ENCODE data around the gene TMEM185B. TPM values are rescaled to one million over a fixed set of nuclear protein-coding genes. Genes with fewer than 3 reads are reported as not detected.

TMEM185B gene
- total and polyA plus RNA-seq, 7 experiments from 2014 or later = 14.9 to 36.8 (median 19.5) TPM

GRCh38 chr2:120182019-120182560 is 41.1 kb downstream of the TMEM185B start:
- POLR2A ChIA-PET = interaction anchor here (0.6 to 2.6 kb wide), 5 partner anchors 10 to 503 kb away, joined by 3 to 8 read pairs (median 5); partner anchors contain the start of genes TMEM177 and TMEM185B
- Mint-ChIP-seq H3K9me3 (peaks cover 0 to 8% (median 0%) of the 10 kb centered on the region in 11 donors), H3K27me3 (peaks cover 0 to 5% (median 0%) of the 10 kb centered on the region in 5 donors), H3K27ac (peak overlapping the region; percentile 55 to 92 (median 86)), H3K4me3 (peak overlapping the region; percentile 71 to 88 (median 78)), H3K36me3 (peaks cover 5 to 21% (median 15%) of the 10 kb centered on the region in 5 donors), H3K4me1 (peaks cover 24 to 64% (median 57%) of the 10 kb centered on the region in 7 donors)
- H3K27ac ChIP-seq (ENCODE audit: low read depth, low read length) = peak overlapping the region; percentile 3
- CTCF ChIA-PET = interaction anchor here (0.8 kb wide), 1 partner anchor 13 kb away, joined by 3 read pairs; no protein-coding TSS in a partner anchor
- no peak for ATAC-seq
- H3K27me3 ChIP-seq (ENCODE audit: control insufficient read depth in 2 of 2, insufficient read depth in 2 of 2, low read length in 2 of 2) = no peaks in the 10 kb centered on the region
- peak in 1 of 9 donors; percentile 11 for DNase-seq
- peaks cover 17 to 50% of the 10 kb centered on the region in 2 donors for H3K4me1 ChIP-seq (ENCODE audit: control insufficient read depth in 2 of 2, insufficient read depth in 2 of 2, low read length in 2 of 2)
- no peak overlapping the region for H3K4me3 ChIP-seq (ENCODE audit: low read length)
- no peaks in the 10 kb centered on the region for H3K36me3 ChIP-seq (ENCODE audit: control insufficient read depth in 2 of 3, insufficient read depth in 3 of 3, low read length in 3 of 3)
- intact Hi-C loops (cut with micrococcal nuclease) = no loop called here
- H3K9me3 ChIP-seq (ENCODE audit: control insufficient read depth in 2 of 3, low read length in 3 of 3) = no peaks in the 10 kb centered on the region

- no peaks in the 10 kb centered on the region for H3K36me3 ChIP-seq (ENCODE audit: control insufficient read depth in 2 of 3, insufficient read depth in 3 of 3, low read length in 3 of 3)
- intact Hi-C loops (cut with micrococcal nuclease) = no loop called here
- ATAC-seq (no peak), DNase-seq (no peak)
- no peak overlapping the region for H3K4me3 ChIP-seq (ENCODE audit: low read length)
- CTCF ChIA-PET = no interaction called here
- H3K36me3 Mint-ChIP-seq = peaks cover under 1 to 19% (median 9%) of the 10 kb centered on the region in 5 donors
- peaks cover 0 to 4% (median 0%) of the 10 kb centered on the region in 11 donors for H3K9me3 Mint-ChIP-seq
- peaks cover 28 to 84% (median 73%) of the 10 kb centered on the region in 7 donors for H3K4me1 Mint-ChIP-seq
- no peaks in the 10 kb centered on the region for H3K9me3 ChIP-seq (ENCODE audit: control insufficient read depth in 2 of 3, low read length in 3 of 3)
- H3K27ac Mint-ChIP-seq = peak overlapping the region; percentile 24 to 97 (median 71)
- H3K4me3 Mint-ChIP-seq = peak overlapping the region in 5 of 10 donors; percentile 11 to 96 (median 35)
- H3K27me3 Mint-ChIP-seq = no peaks in the 10 kb centered on the region
- H3K27me3 ChIP-seq (ENCODE audit: control insufficient read depth in 2 of 2, insufficient read depth in 2 of 2, low read length in 2 of 2) = no peaks in the 10 kb centered on the region
- no peak overlapping the region for H3K27ac ChIP-seq (ENCODE audit: low read depth, low read length)
- H3K4me1 ChIP-seq (ENCODE audit: control insufficient read depth in 2 of 2, insufficient read depth in 2 of 2, low read length in 2 of 2) = peaks cover 24 to 67% of the 10 kb centered on the region in 2 donors
- POLR2A ChIA-PET = interaction anchor here (0.8 to 1.4 kb wide), 2 partner anchors 44 to 51 kb away, joined by 4 read pairs; no protein-coding TSS in a partner anchor
Measured at GRCh38 chr2:120180066-120180465, 43.1 kb downstream of the TMEM185B start.

GRCh38 chr2:120179396-120179795 is 43.8 kb downstream of the TMEM185B start:
- ChIA-PET CTCF (interaction anchor here (1.2 kb wide), 1 partner anchor 69 kb away, joined by 3 read pairs; no protein-coding TSS in a partner anchor), POLR2A (no interaction called here)
- H3K27me3 Mint-ChIP-seq = no peaks in the 10 kb centered on the region
- Histone ChIP-seq H3K27ac (ENCODE audit: low read depth, low read length) (no peak overlapping the region), H3K36me3 (ENCODE audit: control insufficient read depth in 2 of 3, insufficient read depth in 3 of 3, low read length in 3 of 3) (no peaks in the 10 kb centered on the region), H3K4me1 (ENCODE audit: control insufficient read depth in 2 of 2, insufficient read depth in 2 of 2, low read length in 2 of 2) (peaks cover 24 to 73% of the 10 kb centered on the region in 2 donors), H3K4me3 (ENCODE audit: low read length) (no peak overlapping the region), H3K27me3 (ENCODE audit: control insufficient read depth in 2 of 2, insufficient read depth in 2 of 2, low read length in 2 of 2) (no peaks in the 10 kb centered on the region), H3K9me3 (ENCODE audit: control insufficient read depth in 2 of 3, low read length in 3 of 3) (no peaks in the 10 kb centered on the region)
- H3K36me3 Mint-ChIP-seq = peaks cover 0 to 15% (median 8%) of the 10 kb centered on the region in 5 donors
- intact Hi-C loops (cut with micrococcal nuclease) = loop anchor here (5.0 to 10.0 kb wide), 6 partner anchors 113 to 1867 kb away; partner anchors contain the start of genes C2orf76 (in 1 of the 2), CLASP1 (in 1 of the 2) and DBI (in 1 of the 2)
- peaks cover 0 to 3% (median 0%) of the 10 kb centered on the region in 11 donors for H3K9me3 Mint-ChIP-seq
- ATAC-seq (no peak), DNase-seq (no peak)
- H3K4me3 Mint-ChIP-seq = peak overlapping the region in 8 of 10 donors; percentile 5 to 96 (median 49)
- peak overlapping the region; percentile 39 to 97 (median 71) for H3K27ac Mint-ChIP-seq
- peaks cover 28 to 87% (median 74%) of the 10 kb centered on the region in 7 donors for H3K4me1 Mint-ChIP-seq

GRCh38 chr2:120177973-120178372 is 45.2 kb downstream of the TMEM185B start:
- POLR2A ChIA-PET = interaction anchor here (0.6 to 4.4 kb wide), 8 partner anchors 54 to 499 kb away, joined by 3 to 43 read pairs (median 3); partner anchors contain the start of gene TMEM177
- Mint-ChIP-seq H3K9me3 (peaks cover 0 to 2% (median 0%) of the 10 kb centered on the region in 11 donors), H3K36me3 (peaks cover 0 to 15% (median 2%) of the 10 kb centered on the region in 5 donors), H3K4me3 (peak overlapping the region; percentile 87 to 99 (median 96)), H3K27ac (peak overlapping the region; percentile 67 to 99 (median 96)), H3K4me1 (peaks cover 26 to 80% (median 65%) of the 10 kb centered on the region in 7 donors), H3K27me3 (no peaks in the 10 kb centered on the region)
- Histone ChIP-seq H3K9me3 (ENCODE audit: control insufficient read depth in 2 of 3, low read length in 3 of 3) (no peaks in the 10 kb centered on the region), H3K27me3 (ENCODE audit: control insufficient read depth in 2 of 2, insufficient read depth in 2 of 2, low read length in 2 of 2) (no peaks in the 10 kb centered on the region), H3K36me3 (ENCODE audit: control insufficient read depth in 2 of 3, insufficient read depth in 3 of 3, low read length in 3 of 3) (no peaks in the 10 kb centered on the region), H3K4me1 (ENCODE audit: control insufficient read depth in 2 of 2, insufficient read depth in 2 of 2, low read length in 2 of 2) (peaks cover 24 to 73% of the 10 kb centered on the region in 2 donors), H3K27ac (ENCODE audit: low read depth, low read length) (peak overlapping the region; percentile 79), H3K4me3 (ENCODE audit: low read length) (peak overlapping the region; percentile 68)
- intact Hi-C loops (cut with micrococcal nuclease) = loop anchor here (1.0 to 10.0 kb wide), 25 partner anchors 45 to 1991 kb away; partner anchors contain the start of genes C2orf76 (in 2 of the 2), DBI (in 2 of the 2), EPB41L5 (in 2 of the 2) and PTPN4 (in 2 of the 2)
- DNase-seq (peak in 1 of 9 donors; percentile 6), ATAC-seq (no peak)
- CTCF ChIA-PET = interaction anchor here (0.8 to 4.2 kb wide), 5 partner anchors 9 to 536 kb away, joined by 3 to 40 read pairs (median 26); no protein-coding TSS in a partner anchor

- Mint-ChIP-seq H3K27ac (peak overlapping the region; percentile 95 to 99 (median 97)), H3K4me1 (peaks cover 20 to 71% (median 60%) of the 10 kb centered on the region in 7 donors), H3K4me3 (peak overlapping the region; percentile 87 to 99 (median 96)), H3K36me3 (peaks cover 0 to 15% (median 0%) of the 10 kb centered on the region in 5 donors), H3K27me3 (peaks cover 0 to 3% (median 0%) of the 10 kb centered on the region in 5 donors), H3K9me3 (peaks cover 0 to 1% (median 0%) of the 10 kb centered on the region in 11 donors)
- ChIA-PET POLR2A (interaction anchor here (0.6 to 4.4 kb wide), 27 partner anchors 8 to 536 kb away, joined by 3 to 43 read pairs (median 6); partner anchors contain the start of genes EPB41L5, PTPN4, RALB and TMEM177), CTCF (interaction anchor here (0.5 to 4.3 kb wide), 21 partner anchors 8 to 537 kb away, joined by 3 to 60 read pairs (median 4); partner anchors contain the start of genes PTPN4 and TMEM177)
- peak overlapping the region; percentile 79 for H3K27ac ChIP-seq (ENCODE audit: low read depth, low read length)
- no peaks in the 10 kb centered on the region for H3K9me3 ChIP-seq (ENCODE audit: control insufficient read depth in 2 of 3, low read length in 3 of 3)
- H3K27me3 ChIP-seq (ENCODE audit: control insufficient read depth in 2 of 2, insufficient read depth in 2 of 2, low read length in 2 of 2) = no peaks in the 10 kb centered on the region
- DNase-seq (peak; percentile 59 to 89 (median 85)), ATAC-seq (peak; percentile 94)
- peaks cover 24 to 67% of the 10 kb centered on the region in 2 donors for H3K4me1 ChIP-seq (ENCODE audit: control insufficient read depth in 2 of 2, insufficient read depth in 2 of 2, low read length in 2 of 2)
- intact Hi-C loops (cut with micrococcal nuclease) = loop anchor here (1.0 to 10.0 kb wide), 25 partner anchors 46 to 1990 kb away; partner anchors contain the start of genes C2orf76 (in 2 of the 2), DBI (in 2 of the 2), EPB41L5 (in 2 of the 2) and PTPN4 (in 2 of the 2)
- peak overlapping the region; percentile 68 for H3K4me3 ChIP-seq (ENCODE audit: low read length)
- H3K36me3 ChIP-seq (ENCODE audit: control insufficient read depth in 2 of 3, insufficient read depth in 3 of 3, low read length in 3 of 3) = no peaks in the 10 kb centered on the region
Measured at GRCh38 chr2:120177001-120177621, 46.1 kb downstream of the TMEM185B start.
